ENCODE results near the gene GTSE1.

DNA sequence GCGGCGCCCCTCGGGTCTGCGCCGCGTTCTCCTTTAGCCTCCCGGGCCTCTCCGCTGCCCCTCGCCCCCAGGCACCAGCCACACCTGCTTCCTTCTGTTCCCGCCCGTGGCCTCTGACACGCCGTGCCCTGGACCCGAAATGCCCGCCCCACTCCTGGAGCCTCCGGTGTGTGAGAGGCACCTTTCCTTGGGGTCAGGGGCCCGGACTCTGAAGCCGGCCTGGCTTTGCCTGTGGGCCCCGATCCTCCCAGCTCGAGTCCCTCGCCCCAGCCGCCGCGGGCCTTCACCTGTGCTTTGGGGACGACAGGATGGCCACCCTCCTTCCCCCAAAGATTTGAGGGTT lies 45.9 kb upstream of the GTSE1 start:
- TF ChIP-seq, protein P1, sequence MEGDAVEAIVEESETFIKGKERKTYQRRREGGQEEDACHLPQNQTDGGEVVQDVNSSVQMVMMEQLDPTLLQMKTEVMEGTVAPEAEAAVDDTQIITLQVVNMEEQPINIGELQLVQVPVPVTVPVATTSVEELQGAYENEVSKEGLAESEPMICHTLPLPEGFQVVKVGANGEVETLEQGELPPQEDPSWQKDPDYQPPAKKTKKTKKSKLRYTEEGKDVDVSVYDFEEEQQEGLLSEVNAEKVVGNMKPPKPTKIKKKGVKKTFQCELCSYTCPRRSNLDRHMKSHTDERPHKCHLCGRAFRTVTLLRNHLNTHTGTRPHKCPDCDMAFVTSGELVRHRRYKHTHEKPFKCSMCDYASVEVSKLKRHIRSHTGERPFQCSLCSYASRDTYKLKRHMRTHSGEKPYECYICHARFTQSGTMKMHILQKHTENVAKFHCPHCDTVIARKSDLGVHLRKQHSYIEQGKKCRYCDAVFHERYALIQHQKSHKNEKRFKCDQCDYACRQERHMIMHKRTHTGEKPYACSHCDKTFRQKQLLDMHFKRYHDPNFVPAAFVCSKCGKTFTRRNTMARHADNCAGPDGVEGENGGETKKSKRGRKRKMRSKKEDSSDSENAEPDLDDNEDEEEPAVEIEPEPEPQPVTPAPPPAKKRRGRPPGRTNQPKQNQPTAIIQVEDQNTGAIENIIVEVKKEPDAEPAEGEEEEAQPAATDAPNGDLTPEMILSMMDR (IDR thresholded peaks at IDR 0.05), result no peak
- no peak for TF ChIP-seq ZFX (IDR thresholded peaks at IDR 0.05; ENCODE audit: borderline replicate concordance)
